ENCODE results near the gene RBM19. TPM values are rescaled to one million over a fixed set of nuclear protein-coding genes. Genes with fewer than 3 reads are reported as not detected.

Gene RBM19
- total and polyA plus RNA-seq, 4 donors, result 7.9 to 18.7 (median 9.0) TPM

GRCh38 chr12:113907446-113908180 is 58.5 kb downstream of the RBM19 start:
- H3K36me3 ChIP-seq (ENCODE audit: control insufficient read depth in 4 of 4, insufficient read depth in 3 of 4, low read depth in 1 of 4, low read length in 3 of 4), result peaks cover 0 to 41% (median 8%) of the 10 kb centered on the region in 4 donors
- H3K27me3 ChIP-seq (ENCODE audit: control insufficient read depth in 4 of 4, insufficient read depth in 4 of 4, low read length in 3 of 4), result no peaks in the 10 kb centered on the region
- H3K9me3 ChIP-seq (ENCODE audit: control insufficient read depth in 4 of 4, low read length in 3 of 4), result peaks cover 0 to 3% (median 0%) of the 10 kb centered on the region in 4 donors
- TF ChIP-seq HNF4A (conservative IDR thresholded peaks at IDR 0.05), result no peak
- no peak for TF ChIP-seq TAF1 (conservative IDR thresholded peaks at IDR 0.05)
- TF ChIP-seq EGR1 (IDR thresholded peaks at IDR 0.05; ENCODE audit: low read depth in 2 of 2), result no peak
- TF ChIP-seq RAD21 (IDR thresholded peaks at IDR 0.05), result no peak
- TF ChIP-seq REST (IDR thresholded peaks at IDR 0.05), result no peak
- TF ChIP-seq ZBTB33 (IDR thresholded peaks at IDR 0.05), result no peak
- no peak for TF ChIP-seq MAX (IDR thresholded peaks at IDR 0.05)
- no peak for TF ChIP-seq HNF4G (IDR thresholded peaks at IDR 0.05)
- no peak for TF ChIP-seq SP1 (IDR thresholded peaks at IDR 0.05)
- no peak for TF ChIP-seq JUND (IDR thresholded peaks at IDR 0.05)
- TF ChIP-seq NR2F2 (IDR thresholded peaks at IDR 0.05), result no peak
- TF ChIP-seq GABPA (IDR thresholded peaks at IDR 0.05 in 1 of 2, conservative IDR thresholded peaks at IDR 0.05 in 1 of 2), result no peak
- no peak for TF ChIP-seq RXRA (IDR thresholded peaks at IDR 0.05)
- no peak for DNase-seq (ENCODE audit: low spot score)
- no peak overlapping the region for H3K9ac ChIP-seq (ENCODE audit: low read depth in 1 of 2, low read length in 2 of 2)
- WGBS, result 95% methylated on average over 11 of the region's 11 CpGs
- H3K4me3 ChIP-seq (ENCODE audit: low read depth in 1 of 3, low read length in 3 of 3), result no peak overlapping the region
- no peak overlapping the region for H3K27ac ChIP-seq (ENCODE audit: low read depth in 1 of 2, low read length in 2 of 2)
- no peaks in the 10 kb centered on the region for H3K4me1 ChIP-seq (ENCODE audit: control insufficient read depth in 4 of 4, insufficient read depth in 4 of 4, low read length in 3 of 4)

GRCh38 chr12:113906411-113907200 is 59.5 kb downstream of the RBM19 start:
- Histone ChIP-seq H3K9me3 (ENCODE audit: control insufficient read depth in 4 of 4, low read length in 3 of 4) (peaks cover 0 to 3% (median 0%) of the 10 kb centered on the region in 4 donors), H3K4me1 (ENCODE audit: control insufficient read depth in 4 of 4, insufficient read depth in 4 of 4, low read length in 3 of 4) (no peaks in the 10 kb centered on the region), H3K4me3 (ENCODE audit: low read depth in 1 of 3, low read length in 3 of 3) (no peak overlapping the region), H3K36me3 (ENCODE audit: control insufficient read depth in 4 of 4, insufficient read depth in 3 of 4, low read depth in 1 of 4, low read length in 3 of 4) (peaks cover 0 to 34% (median 8%) of the 10 kb centered on the region in 4 donors), H3K9ac (ENCODE audit: low read depth in 1 of 2, low read length in 2 of 2) (no peak overlapping the region), H3K27me3 (ENCODE audit: control insufficient read depth in 4 of 4, insufficient read depth in 4 of 4, low read length in 3 of 4) (no peaks in the 10 kb centered on the region), H3K27ac (ENCODE audit: low read depth in 1 of 2, low read length in 2 of 2) (no peak overlapping the region)
- 97% methylated on average over 19 of the region's 19 CpGs for WGBS
- TF ChIP-seq GABPA (IDR thresholded peaks at IDR 0.05 in 1 of 2, conservative IDR thresholded peaks at IDR 0.05 in 1 of 2) (no peak), RAD21 (IDR thresholded peaks at IDR 0.05) (no peak), FOXA2 (IDR thresholded peaks at IDR 0.05) (no peak), HNF4A (conservative IDR thresholded peaks at IDR 0.05) (no peak), ZBTB33 (IDR thresholded peaks at IDR 0.05) (no peak), CTCF (IDR thresholded peaks at IDR 0.05; ENCODE audit: low read depth, low read length, missing input control) (no peak), FOXA1 (IDR thresholded peaks at IDR 0.05) (no peak), MAX (IDR thresholded peaks at IDR 0.05) (no peak), YY1 (IDR thresholded peaks at IDR 0.05) (no peak)
- no peak for DNase-seq (ENCODE audit: low spot score)
